Measurements from ENCODE around the gene PRKD2.
"Not testable (repeated sequence)": the region's sequence is repeated elsewhere in the genome, so short reads cannot be mapped to it uniquely, and the experiment has no call there.

Gene PRKD2

DNA sequence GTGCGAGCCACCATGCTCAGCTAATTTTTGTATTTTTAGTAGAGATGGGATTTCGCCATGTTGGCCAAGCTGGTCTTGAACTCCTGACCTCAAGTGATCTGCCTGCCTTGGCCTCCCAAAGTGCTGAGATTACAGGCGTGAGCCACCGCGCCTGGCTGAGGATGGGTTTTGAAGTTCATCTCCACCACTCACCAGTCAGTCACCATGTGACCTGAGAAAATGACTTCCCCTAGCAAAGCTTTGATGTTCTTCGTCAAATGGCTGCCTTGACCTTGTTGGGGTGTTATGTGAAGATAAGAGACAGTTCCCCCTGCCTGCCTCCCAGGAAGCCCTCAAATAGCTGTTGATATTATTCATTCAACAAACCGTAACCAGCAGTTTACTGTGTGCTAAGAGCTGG, 87.9 kb downstream of the PRKD2 start:
- not testable (repeated sequence) for DNase-seq

DNA sequence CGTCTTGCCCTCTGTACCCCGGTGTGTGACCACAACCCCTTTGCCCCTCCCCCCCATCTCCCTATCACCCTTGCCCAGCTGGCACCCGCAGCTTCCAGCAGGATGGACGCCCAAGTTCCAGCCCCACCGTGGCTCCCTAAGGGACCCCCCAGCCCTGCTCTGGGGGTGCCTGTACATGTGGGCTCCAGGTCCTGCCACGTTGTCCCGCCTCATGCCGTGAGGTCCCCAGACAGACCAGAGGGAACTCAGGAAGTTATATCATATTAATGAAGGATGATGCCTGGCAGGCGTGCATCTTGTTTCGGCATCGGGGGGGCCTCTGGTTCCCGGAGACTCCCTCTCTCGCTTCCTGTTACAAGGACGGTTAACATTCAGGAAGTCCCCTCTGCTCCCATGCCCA, 90.5 kb downstream of the PRKD2 start:
- no peak for DNase-seq

DNA sequence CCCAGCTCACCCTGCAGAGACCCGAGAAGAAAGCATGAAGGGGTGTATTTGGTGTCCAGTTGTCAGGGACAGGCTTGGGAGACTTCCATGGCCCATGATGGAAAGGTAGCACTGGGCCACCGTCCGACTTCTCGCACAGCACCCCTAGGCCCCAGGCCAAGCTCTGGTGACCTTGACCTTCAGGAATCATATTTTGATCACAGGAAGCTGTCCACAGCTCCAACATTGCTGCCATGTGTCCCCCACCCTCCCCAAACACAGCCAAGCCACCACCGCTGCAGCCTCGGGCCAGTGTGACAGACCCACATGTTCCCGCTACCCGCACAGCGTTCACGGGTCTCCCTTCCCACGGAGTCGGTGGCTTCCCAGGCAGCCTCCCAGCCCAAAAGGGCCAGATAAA, 91.2 kb downstream of the PRKD2 start:
- no peak for DNase-seq

DNA sequence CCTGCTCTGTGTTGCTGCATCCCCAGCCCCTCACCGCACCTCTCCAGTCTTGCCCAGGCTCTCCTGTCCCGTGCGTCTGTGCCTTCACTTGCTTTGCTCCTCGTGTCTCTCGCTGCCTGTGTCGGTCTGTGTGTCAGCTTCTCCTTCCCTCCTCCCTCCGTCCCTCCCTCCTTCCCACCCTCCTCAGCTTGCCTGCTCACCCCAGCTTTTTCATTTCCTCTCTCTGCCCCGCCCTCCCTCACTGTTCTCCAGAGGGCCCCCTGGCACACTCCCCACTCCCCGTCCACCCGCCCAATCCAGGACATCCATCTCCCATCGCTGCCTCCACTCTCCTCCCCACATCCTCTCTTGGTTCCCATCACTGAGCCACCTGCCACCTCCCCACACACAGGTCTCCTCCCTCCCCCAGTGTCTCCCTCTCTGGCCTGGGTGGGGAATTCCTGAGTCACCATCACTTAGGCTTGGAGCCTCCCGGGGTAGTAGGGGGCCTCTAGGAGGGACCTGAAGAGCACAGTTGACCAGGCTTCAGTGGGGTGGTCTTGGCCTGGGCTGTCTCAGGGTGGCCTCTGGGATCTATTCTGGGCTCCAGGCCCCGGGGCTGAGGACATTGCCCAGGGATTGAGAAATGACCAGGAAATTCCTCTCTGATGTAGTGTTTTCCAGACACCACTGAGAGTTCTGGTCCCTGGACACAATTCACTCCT, 91.8 kb downstream of the PRKD2 start, which contains the start of gene PTGIR:
Gene PTGIR (minus strand): TSS at position 132 of the 704 bp plus-strand sequence. CDS start 864 bp downstream, outside the sequence.
- DNase-seq, result no peak

Data from NCI-H2029 treated with DMSO at 0.1 percent for 48 hours (cell line).